Measurements from ENCODE around the gene C13orf46.

C13orf46 gene

DNA sequence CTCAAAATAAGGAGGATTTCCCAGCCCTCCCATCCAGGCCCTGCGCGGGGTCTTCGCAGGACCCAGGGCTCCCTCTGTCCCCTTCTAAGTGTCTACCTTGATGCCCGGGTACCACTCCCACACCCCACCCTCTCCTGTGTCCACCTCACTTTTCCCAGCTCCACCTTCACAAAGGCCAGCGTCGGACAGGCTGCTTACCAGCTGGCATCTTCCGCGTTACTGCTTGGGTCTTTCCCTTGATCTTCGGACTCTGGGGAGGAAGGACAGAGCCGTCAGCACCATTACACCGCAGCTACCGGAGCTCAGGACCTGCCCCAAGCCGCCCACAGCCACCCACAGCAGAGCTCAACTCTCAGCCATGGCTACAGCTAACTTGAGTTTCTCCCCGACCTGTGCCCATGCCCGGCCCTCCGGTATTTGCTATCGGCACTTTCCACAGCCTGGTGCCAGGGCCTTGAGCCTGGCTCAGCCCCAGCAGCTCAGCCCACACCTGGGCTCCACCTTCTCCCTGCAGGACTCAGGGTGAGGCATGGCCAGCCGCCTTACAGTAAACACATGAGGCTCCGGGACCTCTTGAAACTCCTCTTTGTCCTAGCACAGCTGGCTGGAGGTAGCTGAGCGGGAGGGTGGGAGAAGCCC, 3.8 kb downstream of the C13orf46 start:
- DNase-seq: no peak

DNA sequence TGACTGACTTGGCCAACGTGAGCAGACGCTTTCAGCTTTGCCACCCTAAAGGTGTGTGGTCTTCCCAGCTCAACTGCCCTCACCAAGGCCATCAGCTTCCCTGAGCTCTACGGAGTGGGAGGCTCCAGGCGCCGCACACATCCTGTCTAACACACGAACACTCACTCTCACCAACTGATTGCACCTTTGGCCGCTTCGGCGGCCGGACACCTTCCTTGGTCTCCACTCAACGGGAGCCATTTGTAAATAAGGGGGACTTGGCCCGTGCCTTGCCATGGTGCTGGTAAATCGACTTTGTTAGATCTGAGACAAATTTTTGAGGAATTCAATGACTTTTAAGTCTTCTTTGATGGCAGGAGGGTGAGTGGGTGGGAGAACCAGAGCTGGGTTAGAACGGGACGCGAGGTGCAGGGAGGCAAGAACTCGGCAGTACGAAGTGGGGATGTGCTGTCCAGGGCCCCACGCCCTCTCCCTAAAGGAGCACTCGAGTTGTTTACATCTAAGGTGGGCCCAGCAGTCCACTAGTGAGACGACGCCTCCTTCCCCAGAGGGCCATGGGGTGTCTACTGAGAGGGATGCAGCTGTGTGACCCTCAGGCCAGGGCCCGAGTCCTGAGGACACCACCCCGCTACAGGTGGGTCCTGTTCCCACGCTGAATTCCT, 4.4 kb downstream of the C13orf46 start:
- DNase-seq: no peak

DNA sequence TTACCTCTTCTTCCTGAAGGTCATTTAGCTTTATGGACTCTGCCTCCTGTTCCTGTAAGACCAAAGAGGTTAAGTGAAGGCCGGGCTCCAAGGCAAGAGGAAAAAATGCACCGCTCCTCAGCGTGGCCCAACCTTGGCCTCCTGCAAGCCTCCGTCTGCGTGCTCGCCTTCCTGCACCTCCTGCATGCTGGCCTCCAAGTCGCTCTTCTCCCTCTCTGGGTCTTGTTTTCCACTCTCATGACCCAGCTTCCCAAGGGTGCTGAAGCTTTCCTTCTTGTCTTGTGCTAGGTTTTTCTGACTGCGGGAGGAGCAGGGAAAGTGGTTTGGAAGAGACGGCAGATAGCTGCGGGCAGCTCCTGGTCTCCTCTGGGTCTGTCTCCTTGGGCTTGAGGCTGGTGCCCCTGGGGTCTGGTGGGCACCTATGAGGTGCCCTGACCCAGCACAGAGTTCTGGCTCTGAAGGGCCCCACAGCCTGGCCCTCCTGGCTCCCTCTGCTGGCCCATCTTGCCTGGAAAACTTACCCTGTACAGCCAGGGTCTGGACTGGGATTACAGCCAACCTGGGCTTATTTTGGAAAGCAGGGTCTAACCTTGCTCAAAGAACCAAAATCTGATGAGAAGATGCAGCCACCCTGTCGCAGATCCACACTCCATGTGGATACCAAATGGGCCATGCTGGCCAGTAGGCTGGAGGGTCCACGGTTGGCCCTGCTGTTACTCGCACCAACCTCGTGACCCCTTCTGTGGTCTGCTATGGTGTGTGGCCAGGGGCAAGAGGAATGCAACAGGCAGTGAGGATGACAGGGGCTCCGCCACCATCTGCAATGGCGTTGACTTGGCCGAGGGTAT, 5.2 kb downstream of the C13orf46 start:
- no peak for DNase-seq

DNA sequence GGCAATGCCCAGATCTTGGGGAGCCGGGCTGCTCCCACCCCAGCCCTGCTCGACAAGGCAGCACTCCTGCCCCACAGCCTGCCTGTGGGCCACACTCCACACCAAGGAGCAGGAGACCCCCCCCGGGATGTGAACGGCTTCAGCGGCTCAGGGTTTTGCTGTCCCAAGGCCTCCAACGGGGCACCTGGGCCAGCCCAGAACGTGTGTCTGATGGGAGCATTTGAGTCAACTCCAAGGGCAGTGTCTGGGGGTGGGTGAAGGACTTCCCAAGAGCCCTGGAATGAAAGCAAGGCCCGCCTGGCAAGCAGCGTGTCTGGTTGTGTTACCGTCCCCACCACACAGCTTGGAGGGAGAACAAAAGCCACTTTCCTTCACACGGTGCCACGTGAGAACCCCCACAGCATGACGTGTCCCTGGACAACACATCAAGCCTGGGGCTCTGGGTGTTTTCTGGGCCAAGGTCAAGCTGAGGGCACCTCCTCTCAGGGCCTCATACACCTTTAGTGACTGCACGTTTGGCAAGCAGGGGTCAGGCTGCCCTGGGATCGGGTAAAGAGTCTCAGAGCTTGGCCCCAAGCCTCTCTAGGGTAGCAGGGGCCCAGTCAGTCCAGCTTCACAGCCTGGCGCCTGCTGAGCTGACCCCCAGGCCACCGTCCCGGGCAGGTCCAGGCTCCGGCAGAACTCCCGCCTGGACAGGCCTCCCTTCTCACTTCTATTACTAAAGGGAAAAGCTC, 6.0 kb downstream of the C13orf46 start:
- no peak for DNase-seq

DNA sequence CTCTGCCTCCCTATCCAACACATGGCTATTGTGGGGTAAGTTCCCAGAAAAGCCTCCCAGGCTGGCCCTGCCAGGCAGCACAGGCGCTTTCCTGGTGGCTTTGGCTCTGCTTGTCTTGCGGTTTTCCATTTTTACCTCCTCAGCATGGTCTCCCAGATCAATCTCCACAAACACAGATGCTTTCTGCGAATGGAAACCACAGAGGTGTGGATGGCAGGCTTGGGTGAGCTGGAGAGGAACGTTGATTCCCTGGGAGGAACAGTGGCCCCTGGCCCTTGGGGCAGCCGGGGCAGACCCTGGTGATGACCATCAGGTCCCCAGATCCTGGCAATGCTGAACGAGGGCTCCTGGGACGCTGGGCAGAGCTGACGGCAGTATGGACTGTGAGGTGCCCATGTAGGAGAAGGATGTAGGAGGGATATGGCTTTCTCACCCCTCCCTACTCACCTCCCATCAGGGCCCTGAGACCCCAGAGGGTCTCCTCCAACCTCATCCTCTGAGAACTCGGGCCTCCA, 6.6 kb downstream of the C13orf46 start:
- DNase-seq: no peak

DNA sequence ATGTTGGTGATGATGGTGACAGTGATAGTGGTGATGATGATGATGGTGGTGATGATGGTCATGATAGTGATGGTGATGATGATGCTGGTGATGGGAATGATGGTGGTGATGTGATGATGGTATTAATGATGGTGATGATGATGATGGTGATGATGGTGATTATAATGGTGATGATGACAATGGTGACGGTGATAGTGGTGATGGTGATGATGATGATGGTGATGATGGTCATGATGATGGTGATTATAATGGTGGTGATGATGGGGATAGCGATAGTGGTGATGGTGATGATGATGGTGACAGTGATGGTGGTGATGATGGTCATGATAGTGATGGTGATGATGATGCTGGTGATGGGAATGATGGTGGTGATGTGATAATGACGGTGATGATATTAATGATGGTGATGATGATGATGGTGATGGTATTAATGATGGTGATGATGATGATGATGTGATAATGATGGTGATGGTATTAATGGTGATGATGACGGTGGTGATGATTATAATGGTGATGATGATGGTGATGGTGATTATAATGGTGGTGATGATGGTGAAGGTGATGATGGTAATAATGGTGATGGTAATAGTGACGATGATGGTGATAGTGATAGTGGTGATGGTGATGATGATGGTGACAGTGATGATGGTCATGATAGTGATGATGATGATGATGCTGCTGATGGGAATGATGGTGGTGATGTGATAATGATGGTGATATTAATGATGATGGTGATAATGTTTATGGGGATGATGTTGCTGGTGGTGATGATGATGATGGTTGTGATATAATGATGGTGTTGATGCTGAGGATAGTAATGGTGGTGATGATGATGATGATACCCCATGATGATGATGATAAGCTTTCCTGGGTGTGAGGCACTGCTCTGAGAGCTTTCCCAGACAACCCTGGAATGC, 7.7 kb downstream of the C13orf46 start:
- no peak for DNase-seq

DNA sequence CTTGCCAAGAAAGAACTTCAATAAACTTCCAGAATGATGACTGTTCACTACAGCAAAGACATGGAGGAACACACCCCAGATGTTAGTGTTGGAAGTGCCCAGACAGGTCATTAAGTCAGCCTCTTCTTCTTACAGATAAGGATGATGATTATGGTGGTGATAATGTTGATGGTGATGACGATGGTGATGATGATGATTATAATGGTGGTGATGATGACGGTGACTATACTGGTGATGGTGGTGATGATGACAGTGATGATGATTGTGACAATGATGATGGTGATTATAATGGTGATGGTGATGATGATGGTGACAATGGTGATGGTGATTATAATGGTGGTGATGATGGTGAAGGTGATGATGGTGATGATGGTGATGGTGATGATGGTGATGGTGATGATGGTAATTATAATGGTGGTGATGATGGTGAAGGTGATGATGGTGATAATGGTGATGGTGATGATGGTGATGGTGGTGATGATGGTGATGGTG, 8.4 kb downstream of the C13orf46 start:
- no peak for DNase-seq

DNA sequence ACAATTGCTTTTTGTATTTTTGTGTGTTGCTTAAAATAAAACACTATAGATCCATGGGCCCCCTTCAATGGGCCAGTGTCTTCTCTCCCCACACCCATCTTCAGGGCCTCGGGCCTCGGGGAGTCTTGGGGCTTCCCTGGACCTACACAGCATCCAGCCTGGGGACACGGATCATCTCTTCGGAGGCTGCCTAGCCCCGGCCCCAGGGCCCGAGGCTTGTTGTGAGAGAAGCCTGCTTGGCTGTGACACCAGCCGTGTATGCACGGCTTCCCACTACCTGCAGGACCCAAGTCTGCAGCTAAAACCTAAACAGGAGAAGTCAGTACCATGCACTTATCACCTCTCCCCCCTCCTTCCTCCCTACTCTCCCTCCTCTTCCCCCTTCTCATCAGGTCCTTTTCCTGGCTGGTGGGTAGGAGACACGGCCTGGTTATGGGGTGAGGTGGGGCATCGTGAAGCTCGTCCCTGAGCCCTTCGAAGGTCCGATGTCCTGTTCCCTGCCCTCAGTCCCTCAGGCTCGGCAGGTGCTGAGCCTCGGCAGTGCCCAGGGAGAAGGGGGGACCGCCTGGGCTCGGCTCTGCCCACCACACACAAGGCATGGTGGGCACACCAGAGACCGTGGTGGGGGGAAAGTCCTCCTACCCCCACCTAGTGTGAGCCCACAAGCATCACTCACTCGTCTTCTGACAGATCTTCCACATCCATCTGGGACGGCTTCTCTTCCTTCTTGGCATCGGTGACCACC, 9.5 kb downstream of the C13orf46 start:
- DNase-seq: no peak

DNA sequence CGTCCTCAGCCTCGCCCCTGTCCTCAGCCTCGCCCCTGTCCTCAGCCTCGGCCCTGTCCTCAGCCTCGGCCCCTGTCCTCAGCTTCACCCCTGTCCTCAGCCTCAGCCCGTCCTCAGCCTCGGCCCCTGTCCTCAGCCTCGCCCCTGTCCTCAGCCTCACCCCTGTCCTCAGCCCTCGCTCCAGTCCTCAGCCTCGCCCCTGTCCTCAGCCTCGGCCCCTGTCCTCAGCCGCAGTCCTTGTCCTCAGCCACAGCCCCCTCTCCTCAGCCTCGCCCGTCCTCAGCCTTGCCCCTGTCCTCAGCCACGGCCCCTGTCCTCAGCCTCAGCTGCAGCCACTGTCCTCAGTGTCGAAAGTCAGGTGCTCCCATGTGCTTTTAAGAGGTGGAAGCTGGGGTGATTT, 10.5 kb downstream of the C13orf46 start:
- DNase-seq: no peak

DNA sequence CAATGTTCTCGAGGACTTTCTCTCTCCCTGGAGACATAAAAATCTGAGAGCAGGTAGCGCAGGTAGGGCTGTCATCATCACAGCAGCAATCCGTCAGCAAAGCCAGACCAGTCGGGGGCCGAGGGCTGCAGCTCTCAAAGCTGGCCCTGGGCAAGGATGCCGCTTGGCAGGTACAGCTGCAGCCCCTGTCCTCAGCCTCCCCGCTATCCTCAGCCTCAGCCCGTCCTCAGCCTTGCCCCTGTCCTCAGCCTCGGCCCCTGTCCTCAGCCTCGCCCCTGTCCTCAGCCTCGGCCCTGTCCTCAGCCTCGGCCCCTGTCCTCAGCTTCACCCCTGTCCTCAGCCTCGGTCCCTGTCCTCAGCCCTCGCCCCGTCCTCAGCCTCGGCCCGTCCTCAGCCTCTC, 10.9 kb downstream of the C13orf46 start:
- no peak for DNase-seq

DNA sequence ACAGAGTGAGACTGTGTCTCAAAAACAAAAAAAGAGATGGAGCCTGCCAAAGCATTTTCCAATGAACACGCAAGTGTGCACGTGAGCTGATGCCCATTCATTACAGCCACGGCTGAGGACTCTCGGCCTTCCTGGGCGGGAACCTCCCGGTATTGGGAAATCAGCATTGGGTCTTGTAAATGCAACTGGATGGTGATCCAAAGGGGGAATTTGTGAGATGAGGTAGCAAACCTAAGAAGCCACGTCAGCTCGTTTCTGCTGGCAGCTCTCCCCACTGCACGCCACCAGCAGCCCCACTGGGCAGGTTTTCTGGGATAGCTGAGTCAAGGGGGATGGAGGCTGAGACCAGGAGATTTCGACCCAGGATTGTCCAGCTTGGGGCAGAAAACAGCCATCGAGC, 11.5 kb downstream of the C13orf46 start:
- no peak for DNase-seq

DNA sequence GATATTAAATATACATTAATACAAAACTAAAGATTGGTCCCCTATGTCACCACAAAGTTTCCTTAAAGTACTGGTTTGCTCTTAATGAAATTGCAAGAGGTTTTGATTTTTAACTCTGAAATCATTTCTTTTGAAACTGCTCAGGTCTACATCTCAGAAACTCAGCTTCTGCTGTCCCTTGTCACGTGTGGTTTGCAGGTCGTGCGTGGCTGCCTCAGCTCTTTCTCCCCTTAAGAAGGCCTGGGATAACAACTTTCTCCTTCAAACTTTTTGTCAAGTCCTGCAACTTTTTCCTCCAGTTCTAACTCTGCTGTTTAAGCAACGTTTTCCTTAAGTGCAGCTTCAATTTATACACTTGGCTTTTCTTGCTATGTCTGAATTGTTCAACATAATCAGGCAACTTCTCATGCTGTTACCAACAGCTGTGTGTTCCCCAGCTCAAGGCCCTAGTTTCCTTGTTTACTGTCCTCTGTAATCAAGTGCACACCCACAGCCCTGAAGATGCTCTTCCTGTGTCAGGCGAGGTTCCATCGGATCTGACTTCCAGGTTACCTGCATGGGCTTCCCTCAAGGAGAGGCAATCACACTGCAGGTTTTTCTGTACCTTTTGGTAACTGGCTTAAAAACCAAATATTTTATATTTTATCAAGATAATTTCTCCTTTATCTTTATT, 13.5 kb downstream of the C13orf46 start:
- no peak for DNase-seq

DNA sequence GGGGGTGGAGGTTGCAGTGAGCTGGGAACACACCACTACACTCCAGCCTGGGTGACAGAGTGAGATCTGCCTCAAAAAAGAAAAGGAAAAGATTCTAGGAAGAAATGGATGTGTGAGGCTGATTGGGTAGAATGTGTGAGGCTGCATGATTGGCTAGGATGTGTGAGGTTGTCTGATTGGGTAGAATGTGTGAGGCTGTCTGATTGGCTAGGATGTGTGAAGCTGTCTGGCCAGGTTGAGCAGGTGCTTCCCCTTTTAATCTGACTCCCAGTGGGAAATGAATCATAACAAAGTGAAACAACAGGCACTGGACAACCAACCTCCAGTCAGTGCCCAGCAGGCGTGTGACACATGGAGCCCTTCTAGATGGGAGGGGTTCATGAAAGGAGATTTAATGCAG, 14.7 kb downstream of the C13orf46 start:
- DNase-seq: no peak

DNA sequence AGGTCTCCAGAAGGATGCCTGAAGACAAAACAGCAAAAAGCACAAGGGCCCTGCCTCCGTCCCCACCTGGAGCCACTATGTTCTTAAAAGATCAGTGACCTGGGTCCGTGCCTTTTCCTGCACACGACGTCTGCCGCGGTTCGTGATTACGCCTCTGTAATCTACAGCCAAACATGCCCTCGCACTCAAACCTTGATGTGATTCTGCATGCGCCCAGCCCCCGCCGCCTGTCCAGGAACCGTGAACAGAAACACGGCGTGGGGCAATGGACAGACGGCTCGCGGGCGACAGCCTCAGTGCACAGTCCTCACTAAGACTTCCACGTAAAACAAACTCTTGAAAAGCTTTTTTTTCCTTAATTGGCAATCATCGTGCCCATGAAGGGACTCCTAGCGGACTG, 15.5 kb downstream of the C13orf46 start:
- DNase-seq: no peak

DNA sequence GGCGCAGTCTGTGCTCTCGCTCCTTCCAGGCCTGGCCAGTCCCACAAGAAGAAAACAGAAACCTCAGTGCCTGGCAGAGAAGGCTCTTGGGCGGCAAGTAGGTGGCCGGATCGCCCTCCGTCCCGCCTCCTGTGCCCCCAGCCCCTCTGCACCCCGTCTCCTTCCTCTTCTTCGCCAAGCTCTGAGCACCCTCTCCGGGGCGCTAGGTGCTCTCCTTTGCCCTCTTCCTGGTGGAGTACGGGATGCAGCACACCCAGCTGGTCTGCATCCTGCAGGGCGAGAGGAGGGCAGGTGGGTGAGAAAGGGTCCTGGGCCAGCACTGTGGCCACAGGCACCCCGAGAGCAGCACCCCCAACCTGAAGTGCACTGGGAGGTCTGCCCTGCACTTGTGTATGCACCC, 17.3 kb downstream of the C13orf46 start:
- DNase-seq: no peak

DNA sequence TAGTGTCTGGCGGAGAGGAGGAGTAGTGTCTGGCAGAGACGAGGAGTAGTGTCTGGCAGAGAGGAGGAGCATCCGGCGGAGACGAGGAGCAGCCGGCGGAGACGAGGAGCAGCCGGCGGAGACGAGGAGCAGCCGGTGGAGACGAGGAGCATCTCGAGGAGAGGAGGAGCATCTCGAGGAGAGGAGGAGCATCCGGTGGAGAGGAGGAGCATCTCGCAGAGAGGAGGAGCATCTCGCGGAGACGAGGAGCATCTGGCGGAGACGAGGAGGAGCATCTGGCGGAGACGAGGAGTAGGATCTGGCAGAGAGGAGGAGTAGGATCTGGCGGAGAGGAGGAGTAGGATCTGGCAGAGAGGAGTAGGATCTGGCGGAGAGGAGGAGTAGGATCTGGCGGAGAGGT, 18.2 kb downstream of the C13orf46 start:
- DNase-seq: no peak

DNA sequence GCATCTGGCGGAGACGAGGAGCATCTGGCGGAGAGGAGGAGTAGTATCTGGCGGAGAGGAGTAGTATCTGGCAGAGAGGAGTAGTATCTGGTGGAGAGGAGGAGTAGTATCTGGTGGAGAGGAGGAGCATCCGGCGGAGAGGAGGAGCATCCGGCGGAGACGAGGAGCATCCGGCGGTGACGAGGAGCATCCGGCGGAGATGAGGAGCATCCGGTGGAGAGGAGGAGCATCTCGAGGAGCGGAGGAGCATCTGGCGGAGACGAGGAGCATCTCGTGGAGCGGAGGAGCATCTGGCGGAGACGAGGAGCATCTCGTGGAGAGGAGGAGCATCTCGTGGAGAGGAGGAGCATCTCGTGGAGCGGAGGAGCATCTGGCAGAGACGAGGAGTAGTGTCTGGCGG, 18.6 kb downstream of the C13orf46 start:
- no peak for DNase-seq

DNA sequence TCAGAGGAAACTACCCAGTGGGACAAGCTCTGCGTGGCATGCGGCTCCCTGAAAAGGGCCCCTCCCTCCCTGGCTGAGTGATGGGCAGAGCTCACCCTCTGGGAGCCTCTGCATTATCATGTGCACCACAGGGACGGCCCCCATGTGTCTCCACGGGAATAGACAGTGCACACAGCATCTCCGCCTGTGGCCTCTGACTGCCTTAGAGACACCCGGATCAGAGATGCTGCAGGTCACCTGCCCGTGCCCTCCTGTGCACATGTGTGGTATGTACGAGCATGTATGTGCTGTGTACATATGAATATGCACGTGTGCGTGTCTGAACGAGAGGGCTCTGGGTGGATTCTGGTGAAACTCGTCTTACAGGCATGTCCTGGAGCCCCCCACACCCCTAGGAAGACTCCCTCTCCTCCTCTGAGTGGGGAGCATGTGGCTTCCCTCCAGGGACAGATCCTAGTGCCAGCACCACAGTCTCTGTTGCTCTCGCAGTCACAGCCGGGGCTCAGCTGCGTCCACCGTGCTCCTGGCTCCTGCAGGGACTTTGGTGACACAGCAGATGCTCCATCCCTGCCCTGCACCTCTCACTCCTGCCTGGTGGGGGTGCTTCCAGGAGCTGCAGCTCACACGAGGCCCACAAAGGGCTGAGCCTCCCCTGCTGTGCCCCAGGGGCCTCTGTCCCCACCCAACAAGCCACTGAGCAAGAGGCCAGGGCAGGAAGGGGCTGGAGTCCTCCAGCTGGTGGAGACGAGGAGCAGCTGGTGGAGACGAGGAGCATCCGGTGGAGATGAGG, 19.6 kb downstream of the C13orf46 start:
- no peak for DNase-seq

DNA sequence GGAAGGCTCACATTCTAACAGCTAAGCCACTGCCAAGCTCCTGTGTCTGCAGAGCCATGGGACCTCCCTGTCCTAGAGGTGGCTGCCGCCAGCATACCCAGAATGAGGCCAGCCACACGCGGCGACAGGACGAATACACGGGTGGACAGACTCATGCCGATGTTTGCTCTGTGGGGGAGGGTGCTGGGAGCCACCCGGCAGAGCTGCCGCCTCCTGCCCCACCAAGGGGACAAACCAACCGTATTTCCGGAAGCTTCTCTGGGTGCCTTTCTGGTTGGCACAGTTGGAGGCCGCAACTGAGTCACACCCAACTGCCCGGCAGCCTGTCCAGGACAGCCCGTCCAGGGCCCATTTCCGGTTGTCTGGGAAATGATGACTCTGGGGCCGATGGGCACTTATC, 20.3 kb downstream of the C13orf46 start:
- no peak for DNase-seq
